ENCODE data around the gene GNPTAB. TPM values are rescaled to one million over a fixed set of nuclear protein-coding genes. Genes with fewer than 3 reads are reported as not detected.

GNPTAB gene
- total and polyA plus RNA-seq, 2 of the 8 experiments (the other 6 are each of a cell fraction or from before 2014, with no cell fraction given): 21.5 to 51.3 TPM

GRCh38 chr12:101738920-101739665 lies 91.7 kb downstream of the GNPTAB start, which contains the start of gene SYCP3:
Gene SYCP3, minus strand, starts transcription at chr12:101739462. Its CDS starts 1,527 bp downstream, at chr12:101737935.
- peaks cover 2 to 6% (median 4%) of the 10 kb centered on the region in 4 experiments; a peak in 5 of 8 replicates for H3K36me3 ChIP-seq (ENCODE audit: control insufficient read depth in 2 of 4, insufficient read depth in 4 of 4, low read length in 3 of 4)
- H3K4me1 ChIP-seq (replicated peaks in 1 of 4; ENCODE audit: control insufficient read depth in 3 of 4, insufficient read depth in 4 of 4, low read length in 3 of 4): no peaks in the 10 kb centered on the region
- ChIA-PET POLR2A (ENCODE audit: partially characterized antibody) (interaction anchor here (0.7 kb wide), 1 partner anchor 16 kb away, joined by 4 read pairs; no protein-coding TSS in a partner anchor), CTCF (ENCODE audit: partially characterized antibody) (interaction anchor here (1.0 kb wide), 1 partner anchor 21 kb away, joined by 3 read pairs; no protein-coding TSS in a partner anchor)
- no peaks in the 10 kb centered on the region for H3K23me2 ChIP-seq (ENCODE audit: low read depth, low read length)
- H2AFZ ChIP-seq (ENCODE audit: low read length): no peak within 1 kb of the TSS
- DNase-seq (ENCODE audit: low read depth in 1 of 2, low spot score in 2 of 2): no peak
- H3K4me3 ChIP-seq (ENCODE audit: extremely low read depth in 1 of 4, insufficient read depth in 2 of 4, low read depth in 3 of 4, low read length in 4 of 4): no peak within 1 kb of the TSS
- no peak for FAIRE-seq
- no peak within 1 kb of the TSS for H2BK15ac ChIP-seq (ENCODE audit: low read length)
- H3K27me3 ChIP-seq (replicated peaks in 1 of 4; ENCODE audit: control insufficient read depth in 3 of 4, extremely low read depth in 1 of 4, insufficient read depth in 3 of 4, low read length in 3 of 4): no peaks in the 10 kb centered on the region
- no peaks in the 10 kb centered on the region for H4K20me1 ChIP-seq (replicated peaks in 1 of 2; ENCODE audit: control insufficient read depth in 1 of 2, insufficient read depth in 2 of 2, low read length in 2 of 2)
- H3K79me1 ChIP-seq (ENCODE audit: low read depth, low read length): no peaks in the 10 kb centered on the region
- no peak within 1 kb of the TSS for H2BK120ac ChIP-seq (replicated peaks; ENCODE audit: low read depth, low read length)
- H3K9me3 ChIP-seq (ENCODE audit: insufficient read depth in 2 of 2, low read depth in 1 of 2, low read length in 1 of 2): no peaks in the 10 kb centered on the region
- H2BK20ac ChIP-seq (ENCODE audit: low read length): no peak within 1 kb of the TSS
- H3K4ac ChIP-seq (replicated peaks; ENCODE audit: insufficient read length, low read depth, low read length): no peak within 1 kb of the TSS
- WGBS, 2 experiments (ENCODE audit: extremely low coverage in 1 of 2, insufficient coverage in 1 of 2, insufficient read length in 1 of 2, insufficient replicate concordance in 2 of 2, low coverage in 1 of 2, low lambda C conversion rate in 2 of 2, missing lambda C conversion rate in 1 of 2): 92% methylated on average over 56 of the region's 57 CpGs; no CpG with 5 or more reads in 1 of the 2 experiments
- H3K79me2 ChIP-seq (ENCODE audit: control insufficient read depth in 1 of 2, insufficient read depth in 2 of 2, low read length in 2 of 2): no peaks in the 10 kb centered on the region
- no peak within 1 kb of the TSS for H4K5ac ChIP-seq (ENCODE audit: insufficient read length, low read depth, low read length)
- H3K27ac ChIP-seq (ENCODE audit: low read depth, low read length): no peak within 1 kb of the TSS
- H2BK5ac ChIP-seq (ENCODE audit: low read depth, low read length): no peak within 1 kb of the TSS
- H4K91ac ChIP-seq (replicated peaks; ENCODE audit: insufficient read length, low read length): no peak within 1 kb of the TSS
- H3K14ac ChIP-seq (ENCODE audit: insufficient read length): no peak within 1 kb of the TSS
- H3K9ac ChIP-seq (replicated peaks in 1 of 4; ENCODE audit: extremely low read depth in 1 of 4, low read depth in 3 of 4, low read length in 3 of 4): no peak within 1 kb of the TSS
- H3K56ac ChIP-seq (replicated peaks; ENCODE audit: insufficient read length, low read depth, low read length): no peak within 1 kb of the TSS
- H3K4me2 ChIP-seq (ENCODE audit: insufficient read depth in 1 of 2, low read depth in 2 of 2, low read length in 2 of 2): no peak within 1 kb of the TSS
- H3K23ac ChIP-seq (ENCODE audit: insufficient read length): no peak within 1 kb of the TSS
- H2BK12ac ChIP-seq (ENCODE audit: low read depth, low read length): no peak within 1 kb of the TSS
- no peak for TF ChIP-seq SP1 (IDR thresholded peaks at IDR 0.05; ENCODE audit: low read depth, low read length)
- TF ChIP-seq E2F6 (IDR thresholded peaks at IDR 0.05): peak; percentile 26; the same call in 1 of the 2 replicates
- H2AK5ac ChIP-seq (ENCODE audit: low read depth, low read length): no peak within 1 kb of the TSS
- H3K18ac ChIP-seq (ENCODE audit: extremely low read depth, low read length): no peak within 1 kb of the TSS
- H4K8ac ChIP-seq (ENCODE audit: extremely low read depth, insufficient read depth, low read length): peak within 1 kb of the TSS; percentile 68; the same call in 1 of the 2 replicates
